OCI-LY7 (cell line): ENCODE measurements around the gene PLXDC1. TPM values are rescaled to one million over a fixed set of nuclear protein-coding genes. Genes with fewer than 3 reads are reported as not detected.

Experiments
- BruUV-seq: library from RNA; stranded (reverse); fragments of 400-500 nt; replicated peaks from 2 replicates; lab custom pipeline; 2021; lab: Mats Ljungman, UMichigan
- CTCF ChIA-PET: fragments of 300-600 bp; sonication (Branson Sonifier 250); formaldehyde crosslinking; loops from one replicate; lab custom pipeline; 2022; ENCODE audit warnings: antibody characterized with exemption; ENCODE audit not compliant: unreplicated experiment; lab: Charles Lee
- POLR2A ChIA-PET: fragments of 300-600 bp; sonication (Branson Sonifier 250); formaldehyde crosslinking; loops from one replicate; lab custom pipeline; 2022; ENCODE audit warnings: antibody characterized with exemption; lab: Charles Lee
- DNase-seq: peaks from one replicate; pipeline ENCODE4 v3.0.0-alpha.2; 2015; ENCODE audit warnings: low spot score
- H2AFZ ChIP-seq: fragments of 200-600 bp; sonication (generic), shearing (Covaris generic); 2 replicates; pipeline ENCODE4 v1.6.1; 2014; ENCODE audit warnings: mild to moderate bottlenecking, antibody characterized with exemption, low read length, moderate library complexity
- H3K27ac ChIP-seq: fragments of 200-600 bp; sonication (generic); 2 replicates; pipeline ENCODE4 v1.5.1; 2014; ENCODE audit warnings: mixed run types, low read depth, mild to moderate bottlenecking, moderate library complexity, low read length, inconsistent platforms; ENCODE audit not compliant: poor library complexity, severe bottlenecking
- H3K36me3 ChIP-seq: fragments of 200-600 bp; sonication (generic); 2 replicates; pipeline ENCODE4 v1.6.1; 2014; ENCODE audit warnings: mild to moderate bottlenecking, antibody characterized with exemption, low read length, moderate library complexity, mixed read lengths; ENCODE audit not compliant: insufficient read depth
- H3K4me1 ChIP-seq: fragments of 200-600 bp; sonication (generic); 2 replicates; pipeline ENCODE4 v1.5.1; 2014; ENCODE audit warnings: mild to moderate bottlenecking, low read length; ENCODE audit not compliant: insufficient read depth, poor library complexity, severe bottlenecking
- H3K4me2 ChIP-seq: fragments of 200-600 bp; sonication (generic); 2 replicates; pipeline ENCODE4 v1.6.1; 2014; ENCODE audit warnings: mild to moderate bottlenecking, low read length
- H3K4me3 ChIP-seq: fragments of 200-600 bp; sonication (generic); 2 replicates; pipeline ENCODE4 v1.5.1; 2014; ENCODE audit warnings: mild to moderate bottlenecking, low read depth, low read length; ENCODE audit not compliant: poor library complexity, severe bottlenecking
- H3K79me2 ChIP-seq: fragments of 200-600 bp; sonication (generic); 2 replicates; pipeline ENCODE4 v1.6.1; 2016; ENCODE audit warnings: low read depth, mild to moderate bottlenecking, low read length, moderate library complexity, mixed read lengths; ENCODE audit not compliant: insufficient read depth
- H3K9me2 ChIP-seq: fragments of 200-600 bp; sonication (generic); 2 replicates; pipeline ENCODE4 v1.6.1; 2016; ENCODE audit warnings: mild to moderate bottlenecking, low read length, mixed read lengths; ENCODE audit not compliant: insufficient read depth
- H3K9me3 ChIP-seq: fragments of 200-600 bp; sonication (generic); 2 replicates; pipeline ENCODE4 v1.6.1; 2014; ENCODE audit warnings: mild to moderate bottlenecking, mixed run types, low read length, mixed read lengths
- H4K20me1 ChIP-seq: fragments of 200-600 bp; sonication (generic); 2 replicates; pipeline ENCODE4 v1.6.1; 2014; ENCODE audit warnings: mild to moderate bottlenecking, antibody characterized with exemption, low read length, moderate library complexity, mixed read lengths; ENCODE audit not compliant: insufficient read depth
- EZH2phosphoT487 ChIP-seq: fragments of 200-600 bp; sonication (generic); IDR thresholded peaks from 2 replicates; pipeline ENCODE4 v1.6.1; 2018; ENCODE audit warnings: low read depth, borderline replicate concordance, mild to moderate bottlenecking, mixed run types, antibody characterized with exemption, low read length, moderate library complexity, mixed read lengths
- intact Hi-C: fragments of 100-400 bp; cut with micrococcal nuclease; formaldehyde crosslinking; loops from one replicate; pipeline ENCODE4 v1.10.0; 2022; ENCODE audit not compliant: unreplicated experiment
- total RNA-seq, 2 experiments: library from RNA; depleted of rRNA in 1 of 2; stranded (reverse); fragments of >200 nt in 1 of 2; shearing (Covaris generic) in 1 of 2; gene quantifications; 2 replicates each; pipeline ENCODE4 v1.2.3, GENCODE V29; 2014 to 2022
- TF ChIP-seq, protein P1 (sequence below): fragments of 200-600 bp; sonication (generic); conservative IDR thresholded peaks from 2 replicates; pipeline ENCODE4 v1.5.1; 2014; ENCODE audit warnings: mild to moderate bottlenecking, antibody characterized with exemption, low read length, moderate library complexity, mixed read lengths

PLXDC1 gene
- total RNA-seq, 2 experiments from 2014 or later = 0.13 to 0.67 TPM

DNA sequence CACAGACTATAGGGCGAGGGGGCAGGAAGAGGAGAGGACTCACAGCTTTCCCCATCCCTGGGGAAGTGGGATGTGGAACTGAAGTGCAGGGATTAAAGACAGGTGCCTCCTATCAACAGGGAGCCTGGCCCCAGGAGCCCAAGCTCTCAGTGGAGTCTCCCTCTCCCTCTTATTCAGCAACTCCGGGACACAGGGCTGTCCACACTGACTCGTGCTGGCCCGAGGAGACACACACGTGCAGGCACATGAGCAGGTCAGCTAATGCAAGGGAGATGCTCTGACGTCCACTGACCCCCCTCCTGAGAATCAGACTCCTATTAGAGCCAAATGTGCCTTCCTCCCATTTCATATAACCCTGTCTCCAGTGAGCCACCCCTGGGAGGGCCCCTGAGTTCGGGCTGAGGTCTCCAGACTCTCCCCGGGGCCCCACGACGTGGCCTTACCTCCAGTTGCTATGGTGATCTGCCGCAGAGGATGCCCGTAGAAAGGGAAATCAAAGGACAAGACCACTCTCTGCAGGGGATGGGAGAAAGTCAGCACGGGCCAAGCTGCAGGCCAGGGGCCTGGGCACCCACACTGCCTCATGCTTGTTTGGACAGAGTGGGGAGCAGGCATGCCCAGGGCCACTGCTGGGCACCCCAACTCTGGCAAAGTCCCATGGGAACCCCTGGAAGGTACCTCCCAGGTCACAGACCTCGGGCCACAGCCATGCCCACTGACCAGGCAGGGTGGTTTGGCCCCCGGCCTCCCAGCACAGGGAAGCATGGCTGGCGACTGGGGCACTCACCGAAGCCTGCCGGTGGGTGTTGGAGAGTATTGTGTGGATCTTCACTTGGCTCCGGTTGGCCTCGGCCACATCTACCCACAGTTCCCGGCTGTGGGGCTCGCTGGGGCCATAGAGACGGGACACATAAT, 42.7 kb downstream of the PLXDC1 start:
- no peak for DNase-seq
- Histone ChIP-seq H3K4me1 (no peaks in the 10 kb centered on the region), H3K4me2 (no peak overlapping the region), H2AFZ (no peak overlapping the region), H3K9me2 (no peaks in the 10 kb centered on the region), H3K4me3 (no peak overlapping the region), H3K36me3 (no peaks in the 10 kb centered on the region), H3K9me3 (no peaks in the 10 kb centered on the region), H3K27ac (no peak overlapping the region), H4K20me1 (no peaks in the 10 kb centered on the region), H3K79me2 (no peaks in the 10 kb centered on the region)
- ChIA-PET POLR2A (no interaction called here), CTCF (no interaction called here)
- no TSS peak for BruUV-seq
- intact Hi-C loops = no loop called here
- TF ChIP-seq, protein P1, sequence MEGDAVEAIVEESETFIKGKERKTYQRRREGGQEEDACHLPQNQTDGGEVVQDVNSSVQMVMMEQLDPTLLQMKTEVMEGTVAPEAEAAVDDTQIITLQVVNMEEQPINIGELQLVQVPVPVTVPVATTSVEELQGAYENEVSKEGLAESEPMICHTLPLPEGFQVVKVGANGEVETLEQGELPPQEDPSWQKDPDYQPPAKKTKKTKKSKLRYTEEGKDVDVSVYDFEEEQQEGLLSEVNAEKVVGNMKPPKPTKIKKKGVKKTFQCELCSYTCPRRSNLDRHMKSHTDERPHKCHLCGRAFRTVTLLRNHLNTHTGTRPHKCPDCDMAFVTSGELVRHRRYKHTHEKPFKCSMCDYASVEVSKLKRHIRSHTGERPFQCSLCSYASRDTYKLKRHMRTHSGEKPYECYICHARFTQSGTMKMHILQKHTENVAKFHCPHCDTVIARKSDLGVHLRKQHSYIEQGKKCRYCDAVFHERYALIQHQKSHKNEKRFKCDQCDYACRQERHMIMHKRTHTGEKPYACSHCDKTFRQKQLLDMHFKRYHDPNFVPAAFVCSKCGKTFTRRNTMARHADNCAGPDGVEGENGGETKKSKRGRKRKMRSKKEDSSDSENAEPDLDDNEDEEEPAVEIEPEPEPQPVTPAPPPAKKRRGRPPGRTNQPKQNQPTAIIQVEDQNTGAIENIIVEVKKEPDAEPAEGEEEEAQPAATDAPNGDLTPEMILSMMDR = no peak
- TF ChIP-seq EZH2phosphoT487 = no peak

DNA sequence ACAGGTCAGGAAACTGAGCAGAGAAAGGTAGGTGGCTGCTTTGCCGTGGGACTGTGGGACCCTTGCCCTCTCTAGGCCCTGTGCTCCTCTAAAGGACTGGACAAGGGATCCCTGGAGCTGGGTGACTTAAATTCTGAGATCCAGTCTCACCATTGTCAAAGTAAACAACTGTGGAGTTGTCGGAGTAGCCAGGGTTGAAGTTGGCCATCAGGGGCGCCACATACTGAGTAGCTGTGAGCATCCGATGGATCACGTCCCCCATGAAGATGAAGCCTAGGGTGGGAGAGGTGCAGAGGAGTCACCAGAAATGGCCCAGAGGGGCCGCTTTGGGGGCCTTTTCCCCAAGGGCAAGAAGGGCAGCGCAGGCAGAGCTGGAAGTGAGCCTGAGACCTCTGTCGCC, 43.5 kb downstream of the PLXDC1 start:
- H3K4me3 ChIP-seq = no peak overlapping the region
- intact Hi-C loops = no loop called here
- H3K9me3 ChIP-seq = no peaks in the 10 kb centered on the region
- POLR2A ChIA-PET = no interaction called here
- no peak overlapping the region for H2AFZ ChIP-seq
- DNase-seq = no peak
- peaks cover 3% of the 10 kb centered on the region for H3K4me1 ChIP-seq
- CTCF ChIA-PET = no interaction called here
- no peak overlapping the region for H3K27ac ChIP-seq
- TF ChIP-seq EZH2phosphoT487 = no peak
- TF ChIP-seq, protein P1 = 0 out of 2 replicates have a peak, but pooled peaks have one; percentile 15
- H3K79me2 ChIP-seq = no peaks in the 10 kb centered on the region
- BruUV-seq = no TSS peak
- no peaks in the 10 kb centered on the region for H4K20me1 ChIP-seq
- no peaks in the 10 kb centered on the region for H3K9me2 ChIP-seq
- H3K36me3 ChIP-seq = no peaks in the 10 kb centered on the region
- H3K4me2 ChIP-seq = no peak overlapping the region

DNA sequence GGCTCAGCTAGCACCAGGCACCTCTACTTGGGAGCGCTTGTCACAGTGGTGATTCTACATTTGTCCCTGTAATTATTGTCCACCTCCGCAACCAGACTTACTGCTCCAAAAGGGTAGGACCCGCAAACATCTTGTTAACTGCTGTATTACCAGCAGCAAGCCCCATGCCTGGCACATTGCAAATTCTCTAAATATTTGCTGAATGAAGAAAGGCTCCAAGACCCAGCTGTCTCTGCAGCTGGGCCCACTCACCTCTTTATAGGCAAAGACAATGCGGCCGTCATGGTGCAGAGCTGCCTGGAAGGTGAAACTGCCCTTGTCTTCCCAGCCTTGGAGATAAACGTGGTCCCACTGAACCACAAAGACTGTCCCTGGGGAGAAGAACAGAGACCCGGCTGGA, 44.3 kb downstream of the PLXDC1 start:
- no peaks in the 10 kb centered on the region for H3K9me3 ChIP-seq
- POLR2A ChIA-PET = no interaction called here
- H3K79me2 ChIP-seq = no peaks in the 10 kb centered on the region
- no TSS peak for BruUV-seq
- CTCF ChIA-PET = no interaction called here
- no peaks in the 10 kb centered on the region for H4K20me1 ChIP-seq
- H3K9me2 ChIP-seq = no peaks in the 10 kb centered on the region
- no peak overlapping the region for H2AFZ ChIP-seq
- intact Hi-C loops = no loop called here
- H3K4me1 ChIP-seq = peaks cover 11% of the 10 kb centered on the region
- no peak overlapping the region for H3K4me2 ChIP-seq
- H3K4me3 ChIP-seq = no peak overlapping the region
- no peak overlapping the region for H3K27ac ChIP-seq
- no peaks in the 10 kb centered on the region for H3K36me3 ChIP-seq
- no peak for DNase-seq
- no peak for TF ChIP-seq EZH2phosphoT487
- TF ChIP-seq, protein P1 = no peak
